Measurements from ENCODE around the gene SLC2A6. TPM values are rescaled to one million over a fixed set of nuclear protein-coding genes. Genes with fewer than 3 reads are reported as not detected.

Gene SLC2A6
- total and polyA plus RNA-seq, 2 donors (not counting 1 experiment from before 2014, with no cell fraction given), result 7.6 to 9.1 TPM

GRCh38 chr9:133465984-133466383 is 12.9 kb downstream of the SLC2A6 start:
- Histone ChIP-seq H3K4me2 (ENCODE audit: extremely low read depth, insufficient read depth, low read length) (no peak overlapping the region), H3K4me3 (replicated peaks in 1 of 4; ENCODE audit: control extremely low read depth in 1 of 4, insufficient read depth in 1 of 4, low read depth in 3 of 4, low read length in 4 of 4) (no peak overlapping the region), H4K20me1 (ENCODE audit: control insufficient read depth, extremely low read depth, insufficient read depth, low read length) (no peaks in the 10 kb centered on the region), H3K9me3 (ENCODE audit: control insufficient read depth, insufficient read depth, low read depth, low read length) (no peaks in the 10 kb centered on the region), H3K27ac (ENCODE audit: insufficient read depth, low read length) (no peak overlapping the region), H3K27me3 (ENCODE audit: control insufficient read depth, insufficient read depth, low read length) (no peaks in the 10 kb centered on the region), H3K36me3 (ENCODE audit: control insufficient read depth, insufficient read depth, low read length) (no peaks in the 10 kb centered on the region), H2AFZ (ENCODE audit: low read length) (no peak overlapping the region), H3K9ac (ENCODE audit: insufficient read depth, low read length) (no peak overlapping the region), H3K4me1 (ENCODE audit: control insufficient read depth, extremely low read depth, insufficient read depth, low read length) (no peaks in the 10 kb centered on the region), H3K79me2 (ENCODE audit: control insufficient read depth, insufficient read depth, low read length) (no peaks in the 10 kb centered on the region)
- TF ChIP-seq, protein P1, sequence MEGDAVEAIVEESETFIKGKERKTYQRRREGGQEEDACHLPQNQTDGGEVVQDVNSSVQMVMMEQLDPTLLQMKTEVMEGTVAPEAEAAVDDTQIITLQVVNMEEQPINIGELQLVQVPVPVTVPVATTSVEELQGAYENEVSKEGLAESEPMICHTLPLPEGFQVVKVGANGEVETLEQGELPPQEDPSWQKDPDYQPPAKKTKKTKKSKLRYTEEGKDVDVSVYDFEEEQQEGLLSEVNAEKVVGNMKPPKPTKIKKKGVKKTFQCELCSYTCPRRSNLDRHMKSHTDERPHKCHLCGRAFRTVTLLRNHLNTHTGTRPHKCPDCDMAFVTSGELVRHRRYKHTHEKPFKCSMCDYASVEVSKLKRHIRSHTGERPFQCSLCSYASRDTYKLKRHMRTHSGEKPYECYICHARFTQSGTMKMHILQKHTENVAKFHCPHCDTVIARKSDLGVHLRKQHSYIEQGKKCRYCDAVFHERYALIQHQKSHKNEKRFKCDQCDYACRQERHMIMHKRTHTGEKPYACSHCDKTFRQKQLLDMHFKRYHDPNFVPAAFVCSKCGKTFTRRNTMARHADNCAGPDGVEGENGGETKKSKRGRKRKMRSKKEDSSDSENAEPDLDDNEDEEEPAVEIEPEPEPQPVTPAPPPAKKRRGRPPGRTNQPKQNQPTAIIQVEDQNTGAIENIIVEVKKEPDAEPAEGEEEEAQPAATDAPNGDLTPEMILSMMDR (conservative IDR thresholded peaks at IDR 0.05 in 1 of 2, IDR thresholded peaks at IDR 0.05 in 1 of 2; ENCODE audit: low read depth in 1 of 2, low read length in 2 of 2), result no peak
- TF ChIP-seq EZH2 (IDR thresholded peaks at IDR 0.05; ENCODE audit: low read length, missing control alignments), result no peak
- no peak for DNase-seq (ENCODE audit: low read depth in 2 of 2)

- no peak for TF ChIP-seq EZH2 (IDR thresholded peaks at IDR 0.05; ENCODE audit: low read length, missing control alignments)
- TF ChIP-seq, protein P1 (conservative IDR thresholded peaks at IDR 0.05 in 1 of 2, IDR thresholded peaks at IDR 0.05 in 1 of 2; ENCODE audit: low read depth in 1 of 2, low read length in 2 of 2), result no peak
- no peak overlapping the region for H3K27ac ChIP-seq (ENCODE audit: insufficient read depth, low read length)
- no peaks in the 10 kb centered on the region for H4K20me1 ChIP-seq (ENCODE audit: control insufficient read depth, extremely low read depth, insufficient read depth, low read length)
- peaks cover 5% of the 10 kb centered on the region for H3K4me1 ChIP-seq (ENCODE audit: control insufficient read depth, extremely low read depth, insufficient read depth, low read length)
- H3K9ac ChIP-seq (ENCODE audit: insufficient read depth, low read length), result no peak overlapping the region
- no peak overlapping the region for H3K4me3 ChIP-seq (replicated peaks in 1 of 4; ENCODE audit: control extremely low read depth in 1 of 4, insufficient read depth in 1 of 4, low read depth in 3 of 4, low read length in 4 of 4)
- no peaks in the 10 kb centered on the region for H3K79me2 ChIP-seq (ENCODE audit: control insufficient read depth, insufficient read depth, low read length)
- no peak overlapping the region for H2AFZ ChIP-seq (ENCODE audit: low read length)
- H3K9me3 ChIP-seq (ENCODE audit: control insufficient read depth, insufficient read depth, low read depth, low read length), result no peaks in the 10 kb centered on the region
- no peaks in the 10 kb centered on the region for H3K27me3 ChIP-seq (ENCODE audit: control insufficient read depth, insufficient read depth, low read length)
- DNase-seq (ENCODE audit: low read depth in 2 of 2), result no peak
- no peaks in the 10 kb centered on the region for H3K36me3 ChIP-seq (ENCODE audit: control insufficient read depth, insufficient read depth, low read length)
- no peak overlapping the region for H3K4me2 ChIP-seq (ENCODE audit: extremely low read depth, insufficient read depth, low read length)
Measured at GRCh38 chr9:133464638-133465037, 14.3 kb downstream of the SLC2A6 start.

- H3K4me3 ChIP-seq (replicated peaks in 1 of 4; ENCODE audit: control extremely low read depth in 1 of 4, insufficient read depth in 1 of 4, low read depth in 3 of 4, low read length in 4 of 4), result no peak overlapping the region
- no peak for TF ChIP-seq EZH2 (IDR thresholded peaks at IDR 0.05; ENCODE audit: low read length, missing control alignments)
- TF ChIP-seq, protein P1 (conservative IDR thresholded peaks at IDR 0.05 in 1 of 2, IDR thresholded peaks at IDR 0.05 in 1 of 2; ENCODE audit: low read depth in 1 of 2, low read length in 2 of 2), result no peak
- H3K9me3 ChIP-seq (ENCODE audit: control insufficient read depth, insufficient read depth, low read depth, low read length), result no peaks in the 10 kb centered on the region
- H3K27me3 ChIP-seq (ENCODE audit: control insufficient read depth, insufficient read depth, low read length), result no peaks in the 10 kb centered on the region
- H4K20me1 ChIP-seq (ENCODE audit: control insufficient read depth, extremely low read depth, insufficient read depth, low read length), result no peaks in the 10 kb centered on the region
- H2AFZ ChIP-seq (ENCODE audit: low read length), result no peak overlapping the region
- peaks cover 5% of the 10 kb centered on the region for H3K4me1 ChIP-seq (ENCODE audit: control insufficient read depth, extremely low read depth, insufficient read depth, low read length)
- DNase-seq (ENCODE audit: low read depth in 2 of 2), result no peak
- H3K36me3 ChIP-seq (ENCODE audit: control insufficient read depth, insufficient read depth, low read length), result no peaks in the 10 kb centered on the region
- H3K4me2 ChIP-seq (ENCODE audit: extremely low read depth, insufficient read depth, low read length), result no peak overlapping the region
- H3K9ac ChIP-seq (ENCODE audit: insufficient read depth, low read length), result no peak overlapping the region
- H3K79me2 ChIP-seq (ENCODE audit: control insufficient read depth, insufficient read depth, low read length), result no peaks in the 10 kb centered on the region
- H3K27ac ChIP-seq (ENCODE audit: insufficient read depth, low read length), result no peak overlapping the region
Measured at GRCh38 chr9:133463864-133464615, 14.9 kb downstream of the SLC2A6 start.
